Right ventricle myocardium superior (tissue), 1 donor: ENCODE data around the gene CCL4. TPM values are rescaled to one million over a fixed set of nuclear protein-coding genes. Genes with fewer than 3 reads are reported as not detected.
A peak's percentile ranks its signal among the peaks of the same experiment; 100 is the strongest.
"Not testable (repeated sequence)": the region's sequence is repeated elsewhere in the genome, so short reads cannot be mapped to it uniquely, and the experiment has no call there.

Experiments used
- ATAC-seq: fragments of 200-7000 bp; cut with Tn5 transposase; one replicate; pipeline ENCODE4 v1.9.1; 2020; ENCODE audit warnings: mild to moderate bottlenecking; ENCODE audit not compliant: poor library complexity
- DNase-seq: peaks from one replicate; pipeline ENCODE4 v3.0.0-alpha.2; 2020
- intact Hi-C: fragments of 100-400 bp; cut with DNase I; formaldehyde crosslinking; loops from one replicate; pipeline ENCODE4 v1.11.2; 2022
- long read RNA-seq: library from polyadenylated mRNA; unstranded; transcript quantifications from one replicate; pipeline ENCODE4 v2.0.0, GENCODE V29; 2021
- total RNA-seq: library from RNA; stranded (reverse); fragmentation: NEBNext Ultra II Directional; extraction: Animal tissue kit (Norgen Biotek cat#: 25700); gene quantifications from one replicate; pipeline ENCODE4 v1.2.1, GENCODE V29; 2021
- donor health status: DM: no; HTN: yes; CAD: no; lungs with severe emphysema.

Gene CCL4
- total RNA-seq, result 0.62 TPM
- long read RNA-seq, result 0 reads

DNA sequence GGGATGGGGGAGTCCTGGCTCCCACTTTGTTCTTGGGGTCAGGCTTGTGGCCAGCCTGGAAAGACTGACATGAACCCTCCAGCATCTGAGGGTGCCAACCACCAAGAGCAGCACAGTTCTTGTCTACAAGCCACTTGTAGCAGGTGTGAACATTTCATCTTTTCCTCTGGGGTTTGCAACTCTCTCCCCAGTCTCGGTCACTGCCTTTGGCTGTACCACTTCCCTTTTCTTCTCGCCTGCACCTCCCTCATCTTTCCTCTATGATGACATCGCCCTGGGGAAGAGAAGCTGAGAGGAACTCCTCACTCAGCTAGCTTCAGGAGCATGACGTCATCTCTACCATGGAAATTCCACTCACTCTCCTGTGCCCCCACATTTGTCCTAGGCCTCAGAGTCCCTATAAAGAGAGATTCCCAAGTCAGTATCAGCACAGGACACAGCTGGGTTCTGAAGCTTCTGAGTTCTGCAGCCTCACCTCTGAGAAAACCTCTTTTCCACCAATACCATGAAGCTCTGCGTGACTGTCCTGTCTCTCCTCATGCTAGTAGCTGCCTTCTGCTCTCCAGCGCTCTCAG lies at the start of gene CCL4:
Gene CCL4, plus strand, starts transcription at position 427 of the 575 bp plus-strand sequence. Its CDS starts 79 bp downstream, at position 506.
- peak; percentile 66 for ATAC-seq
- DNase-seq, intact Hi-C loops: not testable (repeated sequence)

DNA sequence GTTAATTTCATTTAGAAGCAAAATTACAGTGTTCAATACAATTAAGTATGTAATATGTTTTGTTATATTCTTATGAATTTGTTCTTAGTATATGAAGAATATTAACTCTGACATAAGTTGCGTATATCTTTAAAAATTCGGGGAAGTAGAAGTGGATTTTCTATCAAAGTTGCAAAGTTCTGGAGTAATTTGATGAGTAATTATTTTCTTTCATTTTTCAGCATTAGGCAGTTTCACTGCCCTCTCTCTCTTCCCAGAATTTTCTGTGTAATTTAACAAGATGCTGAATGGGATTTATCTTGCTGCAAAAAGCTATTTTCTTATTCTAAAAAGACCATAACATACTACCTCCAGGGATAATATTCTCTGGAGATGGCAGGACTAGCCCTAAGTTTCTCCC lies 48.5 kb upstream of the CCL4 start:
- ATAC-seq (no peak), DNase-seq (no peak)
- intact Hi-C loops, result no loop called here

DNA sequence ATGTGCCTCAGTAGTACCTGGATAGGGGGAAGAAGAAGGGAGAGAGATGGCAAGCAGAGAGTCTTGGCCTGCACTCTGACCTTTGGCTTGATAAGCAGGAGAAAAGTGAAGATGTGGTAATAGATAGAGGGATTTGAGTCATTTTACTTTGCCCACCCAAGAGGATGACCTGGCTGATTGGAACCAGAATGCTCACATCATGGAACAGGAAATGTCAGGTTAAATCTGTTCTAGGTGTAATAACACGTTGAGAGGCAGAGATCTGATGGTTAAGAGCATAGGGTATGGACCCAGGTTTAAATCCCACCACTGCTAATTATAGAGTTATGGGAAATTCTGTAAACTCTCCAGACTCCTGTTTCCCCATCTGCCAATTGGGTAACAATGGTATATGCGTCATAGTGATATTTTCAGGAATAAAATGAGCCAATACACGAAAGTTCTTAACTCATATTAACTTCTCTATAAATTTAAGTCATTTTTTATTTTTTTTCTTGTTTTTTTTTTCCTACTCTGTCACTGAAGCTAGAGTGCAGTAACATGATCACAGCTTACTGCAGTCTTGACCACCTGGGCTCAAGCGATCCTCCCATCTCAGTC lies 47.6 kb upstream of the CCL4 start:
- DNase-seq (no peak), ATAC-seq (no peak)
- intact Hi-C loops, result no loop called here

DNA sequence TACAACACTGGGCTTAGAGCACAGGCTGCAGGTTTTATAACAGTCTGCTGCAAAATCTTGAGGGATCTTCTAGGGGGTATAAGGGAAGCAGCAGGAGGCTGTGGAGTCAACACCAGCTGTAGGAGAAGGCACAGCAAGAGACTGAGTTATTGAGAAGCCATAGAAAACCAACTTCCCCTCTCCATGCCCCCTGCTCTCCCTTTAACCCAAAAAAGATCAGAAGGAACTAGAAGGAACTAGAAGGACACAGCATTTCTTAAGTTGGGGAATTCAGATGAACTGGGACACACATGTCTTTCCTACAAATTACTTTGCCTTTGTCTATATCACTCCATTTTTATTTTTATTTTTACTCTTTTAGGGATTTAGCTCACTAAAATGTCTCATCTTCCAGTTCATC lies 45.7 kb upstream of the CCL4 start:
- intact Hi-C loops, result no loop called here
- DNase-seq (no peak), ATAC-seq (no peak)

DNA sequence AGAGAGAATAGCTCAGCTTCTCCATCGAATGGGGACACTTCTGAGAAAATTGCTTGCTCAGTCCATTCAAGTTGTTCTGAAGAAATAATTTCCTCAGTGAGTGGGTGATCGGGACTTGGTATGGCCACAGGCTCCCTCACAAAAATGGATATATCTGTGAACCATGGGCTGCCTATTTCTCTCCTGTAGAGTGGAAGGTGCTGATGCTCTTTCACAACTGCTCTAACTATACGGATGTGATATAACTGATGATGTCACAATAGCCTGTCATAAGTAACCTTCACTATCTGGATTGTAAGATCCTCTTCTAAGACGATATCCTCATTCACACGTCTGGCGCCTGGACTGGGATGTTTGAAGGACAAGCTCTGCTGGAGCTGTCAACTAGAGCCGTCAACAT lies 44.2 kb upstream of the CCL4 start:
- DNase-seq (no peak), ATAC-seq (no peak)
- intact Hi-C loops, result no loop called here

DNA sequence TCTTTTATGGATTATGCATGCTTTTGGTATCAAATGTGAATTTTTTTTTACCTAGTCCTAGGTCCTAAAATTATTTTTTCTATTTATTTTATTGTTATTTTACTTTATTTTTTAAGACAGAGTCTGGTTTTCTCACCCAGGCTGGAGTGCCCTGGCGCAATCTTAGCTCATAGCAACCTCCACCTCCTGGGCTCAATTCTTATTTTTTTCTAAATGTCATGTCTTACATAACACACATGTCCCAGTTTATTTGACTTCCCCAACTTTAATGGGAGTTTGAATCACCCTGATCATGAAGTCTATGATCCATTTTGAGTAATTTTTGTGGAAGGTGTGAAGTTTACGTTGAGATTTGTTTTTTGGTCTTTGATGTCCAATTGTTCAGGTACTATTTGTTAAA lies 42.8 kb upstream of the CCL4 start:
- ATAC-seq, result no peak
- intact Hi-C loops, result no loop called here
- no peak for DNase-seq

DNA sequence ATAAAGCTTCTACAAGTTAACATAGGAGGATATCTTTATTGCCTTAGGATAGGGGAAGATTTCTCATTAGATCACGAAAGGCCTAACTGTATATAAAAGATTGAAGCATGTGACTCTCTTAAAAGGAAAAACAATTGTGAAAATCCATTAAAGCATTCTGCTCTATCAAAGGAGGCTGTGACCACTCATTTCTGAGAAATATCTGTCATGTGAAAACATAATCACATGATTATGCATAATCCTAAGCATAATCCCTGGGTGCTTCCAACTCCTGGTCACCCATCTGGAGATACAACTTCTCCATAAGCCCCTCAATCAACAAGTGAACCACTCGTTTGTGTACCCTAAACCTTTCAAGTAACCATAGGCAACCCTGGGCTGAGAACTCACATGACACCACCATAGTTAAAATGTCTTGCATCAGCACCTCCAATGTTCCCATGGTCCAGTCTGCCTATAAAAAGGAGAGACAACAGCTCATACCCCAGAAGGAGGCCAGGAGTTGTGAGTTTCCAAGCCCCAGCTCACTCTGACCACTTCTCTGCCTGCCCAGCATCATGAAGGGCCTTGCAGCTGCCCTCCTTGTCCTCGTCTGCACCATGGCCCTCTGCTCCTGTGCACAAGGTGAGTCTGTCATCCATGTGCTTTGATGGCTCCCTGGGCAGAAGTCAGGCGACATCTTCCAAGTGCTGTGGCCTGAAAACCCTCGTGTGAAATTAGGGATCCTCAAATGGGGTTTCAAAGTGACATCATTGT lies 39.7 kb upstream of the CCL4 start, which contains the start of gene CCL18:
Gene CCL18, plus strand, starts transcription at position 487 of the 756 bp plus-strand sequence. Its CDS starts 71 bp downstream, at position 558.
- intact Hi-C loops, result no loop called here
- ATAC-seq (no peak), DNase-seq (no peak)

DNA sequence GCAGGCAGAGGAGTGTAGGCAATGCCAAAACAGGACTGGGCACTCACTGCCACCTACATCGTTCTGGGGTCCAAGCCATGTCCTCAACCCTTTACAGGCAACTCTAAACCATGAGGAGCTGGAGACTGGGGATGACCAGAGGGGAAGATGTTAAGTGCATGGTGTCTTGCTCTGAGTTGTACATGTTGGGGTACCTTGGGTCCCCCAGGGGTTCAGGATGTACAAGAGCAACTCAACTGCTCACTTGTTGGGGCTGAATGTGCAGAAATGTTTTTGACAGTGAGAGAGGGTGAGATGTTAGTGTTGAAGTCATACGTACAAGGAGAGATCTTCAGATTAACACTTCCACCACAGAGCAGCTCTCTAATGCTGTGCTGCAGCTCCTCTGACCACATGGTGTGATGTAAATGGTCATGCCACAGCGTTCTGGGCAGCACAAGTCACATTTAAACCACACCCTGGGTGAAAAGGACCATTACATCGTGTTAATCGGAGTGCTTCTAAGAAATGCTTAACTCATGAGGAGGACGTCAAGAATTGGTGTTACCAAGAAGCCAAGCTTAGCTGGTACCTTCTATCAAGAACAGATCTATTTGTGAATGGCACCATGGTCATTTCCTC lies 37.2 kb upstream of the CCL4 start:
- ATAC-seq, result peak; percentile 36
- intact Hi-C loops, result no loop called here
- DNase-seq, result no peak

DNA sequence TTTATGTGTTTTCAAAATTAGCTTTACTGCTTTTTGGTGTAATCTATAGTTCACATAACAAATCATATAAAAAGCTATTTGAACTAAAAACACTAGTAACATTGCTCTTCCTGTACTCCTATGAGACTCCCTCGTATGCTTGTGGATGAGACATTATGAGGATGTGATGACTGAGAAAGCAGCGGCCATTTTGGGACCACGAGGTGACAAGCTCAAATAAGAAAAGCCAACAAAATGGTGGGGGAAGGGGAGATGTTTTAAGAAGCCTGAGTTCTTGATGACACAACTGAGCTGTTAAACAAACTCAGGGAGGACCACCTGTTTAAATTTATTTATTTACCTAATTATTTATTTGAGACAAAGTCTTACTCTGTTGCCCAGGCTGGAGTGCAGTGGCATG lies 35.1 kb upstream of the CCL4 start:
- intact Hi-C loops, result no loop called here
- ATAC-seq (no peak), DNase-seq (no peak)

DNA sequence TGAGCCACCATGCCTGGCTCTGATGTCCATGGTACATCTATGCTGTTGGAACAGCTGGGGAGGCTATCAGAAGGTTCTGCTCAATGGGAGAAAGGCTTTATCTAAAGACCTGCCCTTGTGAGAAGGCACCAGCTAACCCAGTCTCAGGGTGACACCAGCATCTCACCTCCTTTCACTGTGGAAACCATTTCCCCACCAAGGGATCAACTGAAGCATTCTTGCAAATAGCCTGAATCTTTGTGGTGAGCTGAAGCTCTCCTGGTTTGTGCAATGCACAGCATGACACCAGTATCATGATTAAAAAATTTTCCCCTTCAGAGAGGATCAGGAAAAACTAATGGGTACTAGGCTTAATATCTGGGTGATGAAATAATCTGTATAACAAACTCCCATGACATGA lies 34.5 kb upstream of the CCL4 start:
- intact Hi-C loops, result no loop called here
- DNase-seq (no peak), ATAC-seq (no peak)

DNA sequence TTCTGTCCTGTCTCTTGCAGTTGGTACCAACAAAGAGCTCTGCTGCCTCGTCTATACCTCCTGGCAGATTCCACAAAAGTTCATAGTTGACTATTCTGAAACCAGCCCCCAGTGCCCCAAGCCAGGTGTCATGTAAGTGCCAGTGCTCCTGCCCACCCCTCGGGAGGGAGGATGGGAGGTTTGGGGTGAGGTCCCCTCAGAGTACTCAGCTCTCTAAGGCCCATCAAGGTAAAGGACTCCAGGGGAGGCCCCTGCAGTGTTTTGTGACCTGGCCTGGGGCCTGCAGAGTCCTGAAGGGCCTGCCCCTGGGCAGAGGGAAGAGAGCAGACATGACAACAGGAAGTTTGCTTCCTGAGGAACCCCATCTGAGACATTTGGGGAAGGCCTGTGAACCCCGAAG lies 33.2 kb upstream of the CCL4 start:
- ATAC-seq, result no peak
- intact Hi-C loops, result loop anchor here (5.0 kb wide), 1 partner anchor 98 kb away; no protein-coding TSS in a partner anchor
- no peak for DNase-seq

DNA sequence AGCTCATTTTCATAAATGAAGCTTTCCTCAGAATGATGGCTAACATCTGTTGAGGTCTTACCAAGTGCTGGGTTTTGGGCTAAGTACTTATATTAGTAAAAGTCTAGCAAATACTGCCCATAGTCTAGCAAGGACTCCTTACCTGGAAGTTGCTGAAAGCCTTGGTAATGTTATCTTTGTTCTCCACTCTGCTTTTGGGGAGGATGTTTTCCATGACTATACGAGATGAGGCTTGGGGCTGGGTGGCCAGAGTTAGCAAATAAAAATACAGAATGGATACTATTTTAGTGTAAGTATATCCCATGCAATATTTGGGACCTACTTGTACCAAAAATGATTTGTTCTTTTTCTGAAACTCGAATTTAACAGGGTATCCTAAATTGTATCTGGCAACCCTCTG lies 31.9 kb upstream of the CCL4 start:
- ATAC-seq, result no peak
- DNase-seq, result no peak
- intact Hi-C loops, result loop anchor here (5.0 kb wide), 1 partner anchor 99 kb away; no protein-coding TSS in a partner anchor

DNA sequence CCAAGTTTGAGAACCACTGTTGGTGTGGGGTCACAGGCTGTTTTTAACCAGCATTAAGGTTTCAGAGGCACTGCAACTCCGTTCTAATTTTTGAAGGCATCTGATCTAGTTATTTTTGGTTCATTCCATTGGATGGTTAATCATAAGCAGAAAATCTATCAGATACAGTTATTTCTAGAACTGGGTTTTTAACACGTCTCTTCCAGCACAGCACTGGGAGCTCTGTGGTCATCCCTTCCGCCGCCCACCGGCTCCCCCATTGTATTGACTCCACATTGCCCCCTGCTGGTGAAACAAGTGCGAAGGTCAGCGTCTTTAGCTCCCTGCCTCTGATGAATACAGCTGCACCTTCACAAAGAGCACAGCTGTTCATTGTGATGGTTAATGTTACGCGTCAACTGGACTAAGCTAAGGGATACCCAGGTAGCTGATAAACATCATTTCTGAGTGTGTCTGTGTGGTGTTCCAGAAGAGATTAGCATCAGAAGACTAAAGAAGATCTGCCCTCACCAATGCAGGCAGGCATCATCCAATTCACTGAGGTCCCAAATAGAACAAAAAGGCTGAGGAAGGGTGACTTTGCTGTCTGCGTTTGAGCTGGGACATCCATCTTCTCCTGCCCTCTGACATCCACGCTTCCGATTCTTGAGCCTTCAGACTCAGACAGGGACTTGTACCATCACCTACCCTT lies 31.1 kb upstream of the CCL4 start:
- intact Hi-C loops, result loop anchor here (5.0 kb wide), 1 partner anchor 100 kb away; no protein-coding TSS in a partner anchor
- peak; percentile 49 for ATAC-seq
- peak; percentile 63 for DNase-seq

DNA sequence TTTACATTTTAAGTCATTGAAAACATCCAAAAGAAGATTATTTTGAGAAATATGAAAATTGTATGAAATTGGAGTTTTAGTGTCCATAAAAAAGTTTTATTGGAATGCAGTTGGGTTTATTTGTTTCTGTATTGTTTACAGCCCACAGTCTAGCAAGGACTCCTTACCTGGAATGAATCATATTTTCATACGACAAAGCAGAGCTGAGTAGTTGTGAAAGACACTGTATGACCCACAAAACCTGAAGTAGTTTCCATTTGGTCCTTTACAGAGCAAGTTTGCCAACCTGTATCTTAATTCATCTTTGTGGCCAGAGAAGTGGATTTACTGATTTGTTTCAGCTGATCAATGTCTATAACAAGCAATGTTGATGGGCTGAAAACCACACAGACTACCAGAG lies 29.3 kb upstream of the CCL4 start:
- ATAC-seq (no peak), DNase-seq (no peak)
- intact Hi-C loops, result loop anchor here (5.0 kb wide), 1 partner anchor 102 kb away; no protein-coding TSS in a partner anchor

DNA sequence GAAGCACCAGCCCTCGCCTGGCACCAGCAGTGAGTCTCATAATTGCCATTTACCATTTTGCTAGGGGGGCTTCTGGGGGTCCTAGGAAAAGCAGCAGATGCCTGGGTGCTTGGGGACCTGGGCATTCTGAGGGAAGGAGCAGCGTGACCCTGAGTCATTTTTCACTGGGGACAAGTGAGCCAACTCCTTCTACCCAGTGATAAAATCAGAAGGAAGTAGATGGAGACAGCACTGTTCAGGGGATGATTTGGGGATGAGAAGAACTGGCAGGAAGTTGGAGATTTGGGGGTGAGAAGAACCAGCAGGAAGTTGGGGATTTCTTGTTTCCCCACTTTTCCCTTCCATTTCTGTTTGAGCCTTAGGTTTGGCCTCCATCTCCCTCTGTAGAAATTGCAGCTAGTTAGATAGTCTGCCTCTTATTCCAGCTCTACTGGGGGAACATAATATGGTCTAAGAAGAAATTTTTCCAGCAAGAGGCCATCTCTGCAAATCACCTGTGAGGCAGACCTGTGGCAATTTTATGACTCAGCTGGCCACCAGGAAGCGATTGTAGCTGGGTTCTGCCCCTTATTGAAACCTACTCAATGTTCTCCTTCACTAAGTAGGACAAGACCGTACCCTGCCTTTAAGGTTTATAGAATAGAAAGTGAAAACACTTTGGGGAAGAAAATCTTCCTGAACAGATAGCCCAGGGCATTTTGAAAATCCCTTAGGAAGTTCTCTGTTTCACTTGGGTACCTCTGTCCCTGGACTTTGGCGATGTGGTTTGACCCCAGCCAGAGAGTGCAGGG lies 21.8 kb upstream of the CCL4 start:
- DNase-seq, intact Hi-C loops, ATAC-seq: not testable (repeated sequence)

DNA sequence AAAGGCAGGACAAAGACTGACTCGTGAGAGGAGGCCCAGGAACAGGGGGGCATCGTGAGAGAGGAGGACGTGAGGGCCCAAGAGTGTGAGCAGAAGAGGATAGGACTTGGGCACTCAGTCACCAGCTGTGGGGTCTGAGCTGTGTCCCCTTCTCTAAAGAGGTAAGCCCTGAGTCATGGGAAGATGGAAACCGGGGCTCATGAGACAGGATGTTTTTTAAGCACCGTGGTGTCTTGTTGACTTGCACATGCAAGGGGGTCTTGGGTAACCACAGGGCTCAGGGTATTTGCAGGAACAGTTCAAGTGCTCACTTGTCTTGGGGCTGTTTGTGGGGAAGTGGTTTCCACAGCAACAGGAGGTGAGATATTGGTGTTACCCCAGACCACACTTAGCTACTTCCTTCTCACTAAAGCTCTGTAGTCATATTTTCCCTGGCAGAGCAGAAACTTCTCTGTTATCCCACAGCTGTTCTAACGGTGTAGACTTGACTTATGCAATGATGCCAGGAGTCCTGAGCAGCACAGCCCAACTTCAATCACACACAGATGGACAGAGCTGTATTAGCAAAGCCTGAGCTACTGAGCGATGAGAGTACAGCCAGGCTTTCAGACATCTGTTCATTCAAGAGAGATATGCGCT lies 21.0 kb upstream of the CCL4 start:
- DNase-seq, intact Hi-C loops: not testable (repeated sequence)
- peak; percentile 89 for ATAC-seq

DNA sequence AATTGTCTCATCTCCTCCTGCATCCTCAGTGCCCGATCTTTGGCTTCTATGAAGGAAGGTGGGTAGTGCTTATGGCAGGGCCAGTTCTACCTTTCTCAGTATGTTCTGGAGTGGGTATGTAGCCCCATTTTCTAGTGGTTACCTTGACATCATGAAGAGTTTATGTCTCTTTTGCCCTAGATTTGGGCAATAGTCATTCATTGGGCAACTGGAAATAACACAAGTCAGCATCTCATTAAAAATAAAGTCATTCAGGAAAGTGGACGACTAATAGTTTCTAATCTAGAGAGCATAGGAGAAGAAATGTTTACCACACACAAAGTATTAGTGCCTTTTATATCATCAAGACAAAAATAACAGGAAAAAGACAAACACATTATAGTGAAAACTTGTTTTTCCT lies 19.9 kb upstream of the CCL4 start:
- intact Hi-C loops, ATAC-seq, DNase-seq: not testable (repeated sequence)

DNA sequence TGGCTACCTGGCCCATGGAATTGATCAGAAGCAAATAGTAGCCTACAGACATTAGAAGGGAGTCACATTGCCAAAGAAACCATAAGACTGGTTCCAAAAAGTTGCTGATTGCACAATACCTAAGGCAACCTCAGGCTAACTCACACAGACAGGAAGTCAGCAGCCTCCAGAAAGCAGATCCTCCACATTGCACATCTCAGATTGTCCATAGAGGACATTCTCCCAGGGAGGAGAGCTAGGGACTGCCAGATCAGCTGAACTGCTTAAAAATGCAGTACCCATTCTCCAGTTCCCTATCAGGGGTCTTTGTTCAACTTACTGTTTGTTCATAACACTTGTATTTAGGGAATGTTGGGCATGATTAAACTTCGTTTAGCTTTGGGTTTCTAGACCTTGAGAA lies 17.9 kb upstream of the CCL4 start:
- intact Hi-C loops, result no loop called here
- DNase-seq, result no peak
- ATAC-seq, result peak; percentile 79
